B cell (primary cell): ENCODE measurements around the gene KCNT1. TPM values are rescaled to one million over a fixed set of nuclear protein-coding genes. Genes with fewer than 3 reads are reported as not detected.

Experiments
- ATAC-seq: fragments of 200-7000 bp; cut with Tn5 transposase; one replicate; pipeline ENCODE4 v1.10.0; 2021; ENCODE audit warnings: low read depth, mild to moderate bottlenecking, moderate number of reproducible peaks, moderate library complexity
- CTCF ChIA-PET: fragments of 350-600 bp; sonication (Branson Sonifier 250); formaldehyde crosslinking; loops from one replicate; lab custom pipeline; 2021; ENCODE audit warnings: antibody characterized with exemption, inconsistent platforms; lab: Charles Lee
- POLR2A ChIA-PET: fragments of 350-600 bp; sonication (Branson Sonifier 250); formaldehyde crosslinking; loops from one replicate; lab custom pipeline; 2021; ENCODE audit warnings: antibody characterized with exemption; lab: Charles Lee
- DNase-seq: peaks from one replicate; pipeline ENCODE4 v3.0.0; 2013
- H2AFZ ChIP-seq: 2 replicates; pipeline ENCODE4 v1.6.1; 2012; ENCODE audit warnings: mild to moderate bottlenecking, low read depth, low read length; ENCODE audit not compliant: insufficient read depth, poor library complexity, severe bottlenecking
- H3K27ac ChIP-seq, 2 donors: 1 replicate in 1 of 2; 2 replicates in 1 of 2; pipeline ENCODE4 v1.5.1; 2012 to 2013; ENCODE audit warnings: low read length in 2 of 2, mild to moderate bottlenecking in 2 of 2, moderate library complexity in 1 of 2
- H3K27me3 ChIP-seq, 4 experiments: fragments of 200-600 bp in 1 of 4; sonication (generic) in 1 of 4; replicated peaks in 1 of 4; 1 replicate in 2 of 4; 2 replicates in 2 of 4; pipeline versions ENCODE4 v1.6.1 to v1.7.0; 2013 to 2016; ENCODE audit warnings: low read length in 3 of 4, mild to moderate bottlenecking in 2 of 4, mixed read lengths in 1 of 4, moderate library complexity in 1 of 4; ENCODE audit not compliant: insufficient read depth in 4 of 4, control insufficient read depth in 3 of 4; ENCODE audit errors: control extremely low read depth in 1 of 4
- H3K36me3 ChIP-seq, 2 experiments: replicated peaks in 1 of 2; 1 replicate in 1 of 2; 2 replicates in 1 of 2; pipeline versions ENCODE4 v1.6.1 to v1.7.1; 2013; ENCODE audit warnings: low read length in 1 of 2; ENCODE audit not compliant: insufficient read depth in 2 of 2, control insufficient read depth in 1 of 2; ENCODE audit errors: control extremely low read depth in 1 of 2, extremely low read depth in 1 of 2
- H3K4me1 ChIP-seq, 2 donors: fragments of 200-600 bp in 1 of 2; sonication (generic) in 1 of 2; 1 replicate in 1 of 2; 2 replicates in 1 of 2; pipeline versions ENCODE4 v1.5.1 to v1.6.1; 2013 to 2017; ENCODE audit warnings: low read length in 2 of 2; ENCODE audit not compliant: control insufficient read depth in 2 of 2, insufficient read depth in 2 of 2
- H3K4me2 ChIP-seq: replicated peaks from 2 replicates; pipeline ENCODE3; 2012; ENCODE audit warnings: mild to moderate bottlenecking, low read depth, low read length; ENCODE audit not compliant: poor library complexity, severe bottlenecking
- H3K4me3 ChIP-seq, 5 experiments: fragments of 200-600 bp in 1 of 5; sonication (generic) in 1 of 5; 1 replicate in 3 of 5; 2 replicates in 2 of 5; pipeline versions ENCODE4 v1.5.1 to v1.7.0; 2011 to 2016; ENCODE audit warnings: low read length in 4 of 5, mild to moderate bottlenecking in 4 of 5, low read depth in 2 of 5, control low read depth in 1 of 5, moderate library complexity in 1 of 5; ENCODE audit not compliant: insufficient read depth in 1 of 5; ENCODE audit errors: control extremely low read depth in 1 of 5, extremely low read depth in 1 of 5
- H3K79me2 ChIP-seq: fragments of 200-600 bp; sonication (generic); one replicate; pipeline ENCODE4 v1.6.0; 2016; ENCODE audit warnings: low read length; ENCODE audit not compliant: control insufficient read depth, insufficient read depth
- H3K9ac ChIP-seq: fragments of 200-600 bp; sonication (generic); 2 replicates; pipeline ENCODE4 v1.6.1; 2017; ENCODE audit warnings: mild to moderate bottlenecking, low read length, moderate library complexity
- H3K9me3 ChIP-seq, 3 donors: one replicate each; pipeline versions ENCODE4 v1.6.1 to v1.7.1; 2013; ENCODE audit warnings: low read length in 2 of 3; ENCODE audit not compliant: control insufficient read depth in 2 of 3, insufficient read depth in 1 of 3; ENCODE audit errors: control extremely low read depth in 1 of 3
- H4K20me1 ChIP-seq: 2 replicates; pipeline ENCODE4 v1.6.0; 2012; ENCODE audit warnings: mild to moderate bottlenecking, low read length; ENCODE audit not compliant: insufficient read depth, control insufficient read depth, poor library complexity, severe bottlenecking
- H3K27ac Mint-ChIP-seq: one replicate; pipeline ENCODE4 v1.8.0; 2021; ENCODE audit warnings: mixed read lengths
- H3K27me3 Mint-ChIP-seq: one replicate; pipeline ENCODE4 v1.8.0; 2021; ENCODE audit warnings: mixed read lengths
- H3K4me1 Mint-ChIP-seq: one replicate; pipeline ENCODE4 v1.8.0; 2021; ENCODE audit warnings: mixed read lengths
- H3K4me3 Mint-ChIP-seq: one replicate; pipeline ENCODE4 v1.8.0; 2021; ENCODE audit warnings: mixed read lengths
- H3K9me3 Mint-ChIP-seq: one replicate; pipeline ENCODE4 v1.8.0; 2022; ENCODE audit warnings: mixed read lengths; ENCODE audit not compliant: insufficient read depth
- CTCF ChIP-seq: fragments of 200-600 bp; IDR thresholded peaks from one replicate; pipeline ENCODE4 v1.8.0; 2022; ENCODE audit warnings: antibody characterized with exemption, mild to moderate bottlenecking
- EZH2 ChIP-seq: IDR thresholded peaks from 2 replicates; pipeline ENCODE4 v1.6.1; 2012; ENCODE audit warnings: borderline replicate concordance, low read depth, mild to moderate bottlenecking, moderate library complexity, low read length; ENCODE audit not compliant: insufficient read depth, poor library complexity, severe bottlenecking
- WGBS: methylation state at CpG from one replicate; pipeline ENCODE4 v1.1.5; 2013; ENCODE audit warnings: missing lambda C conversion rate; ENCODE audit not compliant: insufficient coverage; 5-methylcytosine and 5-hydroxymethylcytosine counted together
- intact Hi-C: fragments of 100-400 bp; cut with micrococcal nuclease; formaldehyde crosslinking; loops from one replicate; pipeline ENCODE4 v1.10.0; 2022
- polyA plus RNA-seq: library from polyadenylated mRNA; depleted of rRNA; stranded (reverse); fragments of >200 nt; gene quantifications from 2 replicates; pipeline ENCODE4 v1.2.3, GENCODE V29; 2012
- total RNA-seq, 2 donors: library from RNA; stranded (reverse); fragments of 120-200 nt in 1 of 2; gene quantifications; 1 replicate in 1 of 2; 2 replicates in 1 of 2; pipeline versions ENCODE4 v1.2.3 to v1.2.4, GENCODE V29; 2013 to 2022

Gene KCNT1
- total and polyA plus RNA-seq, 2 donors (not counting 1 experiment from before 2014, with no cell fraction given): not detected

GRCh38 chr9:135745189-135745588 is 43.2 kb downstream of the KCNT1 start:
- H3K36me3 ChIP-seq: no peaks in the 10 kb centered on the region
- POLR2A ChIA-PET: no interaction called here
- no peaks in the 10 kb centered on the region for H3K4me1 Mint-ChIP-seq

GRCh38 chr9:135745686-135746324 is 43.8 kb downstream of the KCNT1 start:
- TF ChIP-seq EZH2 (no peak), CTCF (no peak)
- ChIA-PET CTCF (no interaction called here), POLR2A (no interaction called here)

More at GRCh38 chr9:135745189-135745588, 43.2 kb downstream of the KCNT1 start:
- Histone ChIP-seq H3K79me2 (no peaks in the 10 kb centered on the region), H3K9ac (no peak overlapping the region), H3K4me3 (no peak overlapping the region), H3K27me3 (no peaks in the 10 kb centered on the region), H3K27ac (no peak overlapping the region), H2AFZ (no peak overlapping the region), H4K20me1 (no peaks in the 10 kb centered on the region), H3K4me1 (no peaks in the 10 kb centered on the region), H3K9me3 (no peaks in the 10 kb centered on the region), H3K4me2 (no peak overlapping the region)
- H3K27me3 Mint-ChIP-seq: no peaks in the 10 kb centered on the region
- H3K9me3 Mint-ChIP-seq: no peaks in the 10 kb centered on the region
- intact Hi-C loops: no loop called here
- TF ChIP-seq EZH2 (no peak), CTCF (no peak)
- ATAC-seq: no peak
- CTCF ChIA-PET: no interaction called here
- no peak for DNase-seq
- WGBS: 89% methylated on average over 21 of the region's 21 CpGs
- H3K4me3 Mint-ChIP-seq: no peak overlapping the region
- H3K27ac Mint-ChIP-seq: no peak overlapping the region

More at GRCh38 chr9:135745686-135746324, 43.8 kb downstream of the KCNT1 start:
- Histone ChIP-seq H3K79me2 (no peaks in the 10 kb centered on the region), H3K36me3 (no peaks in the 10 kb centered on the region), H3K4me3 (no peak overlapping the region), H3K27me3 (no peaks in the 10 kb centered on the region), H3K9me3 (no peaks in the 10 kb centered on the region), H3K9ac (no peak overlapping the region), H3K4me2 (no peak overlapping the region), H3K4me1 (no peaks in the 10 kb centered on the region), H4K20me1 (no peaks in the 10 kb centered on the region), H2AFZ (no peak overlapping the region), H3K27ac (no peak overlapping the region)
- Mint-ChIP-seq H3K4me1 (no peaks in the 10 kb centered on the region), H3K27me3 (no peaks in the 10 kb centered on the region), H3K9me3 (no peaks in the 10 kb centered on the region), H3K27ac (no peak overlapping the region), H3K4me3 (no peak overlapping the region)
- no peak for ATAC-seq
- intact Hi-C loops: no loop called here
- DNase-seq: no peak
- WGBS: 84% methylated on average over 24 of the region's 24 CpGs
